Measurements from ENCODE around the gene FAM98B.
A peak's percentile ranks its signal among the peaks of the same experiment; 100 is the strongest.
"Not testable (repeated sequence)": the region's sequence is repeated elsewhere in the genome, so short reads cannot be mapped to it uniquely, and the experiment has no call there.

Gene FAM98B

DNA sequence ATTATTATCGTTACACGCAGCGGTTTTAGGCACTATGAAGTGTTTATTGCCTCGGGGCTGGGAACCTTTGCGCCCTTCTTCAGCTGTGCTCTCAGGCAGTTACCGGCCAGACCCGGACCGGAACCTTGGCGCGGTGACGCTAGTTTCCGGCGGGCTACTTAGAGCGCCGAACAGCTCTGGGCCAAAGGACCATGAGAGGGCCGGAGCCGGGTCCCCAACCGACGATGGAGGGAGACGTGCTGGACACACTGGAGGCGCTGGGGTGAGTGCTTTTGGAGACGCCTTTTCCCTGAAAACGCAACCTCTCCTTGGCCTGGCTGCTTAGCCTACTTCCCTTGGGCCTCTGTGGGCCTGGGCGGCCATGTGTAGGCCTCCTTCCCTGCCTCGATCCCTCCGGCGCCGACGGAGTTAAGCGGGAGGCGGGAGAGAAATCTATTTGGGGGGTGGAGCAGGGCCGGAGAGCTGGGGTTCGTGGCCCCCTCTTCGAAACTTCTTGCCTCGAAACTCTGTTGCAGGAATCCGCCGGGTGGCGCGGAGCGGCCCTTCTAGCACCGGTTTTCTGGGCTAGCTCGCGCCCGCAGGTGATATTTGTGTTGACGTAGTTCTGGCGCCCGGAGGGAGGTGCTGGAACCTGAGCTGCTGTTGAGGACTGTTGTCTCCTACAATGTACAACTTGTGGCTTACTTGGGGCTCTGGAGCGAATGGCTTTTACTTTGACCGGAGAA lies at the start of gene FAM98B:
Gene FAM98B, plus strand, starts transcription at position 157 of the 725 bp plus-strand sequence. Its CDS starts 35 bp downstream, at position 192.
- DNase-seq (ENCODE audit: low read depth in 2 of 2) = peak; percentile 79

GRCh38 chr15:38406436-38406835 lies 47.5 kb upstream of the FAM98B start:
- DNase-seq (ENCODE audit: low read depth in 2 of 2) = no peak

- DNase-seq (ENCODE audit: low read depth in 2 of 2) = no peak
Measured at GRCh38 chr15:38408576-38408975, 45.4 kb upstream of the FAM98B start.

DNA sequence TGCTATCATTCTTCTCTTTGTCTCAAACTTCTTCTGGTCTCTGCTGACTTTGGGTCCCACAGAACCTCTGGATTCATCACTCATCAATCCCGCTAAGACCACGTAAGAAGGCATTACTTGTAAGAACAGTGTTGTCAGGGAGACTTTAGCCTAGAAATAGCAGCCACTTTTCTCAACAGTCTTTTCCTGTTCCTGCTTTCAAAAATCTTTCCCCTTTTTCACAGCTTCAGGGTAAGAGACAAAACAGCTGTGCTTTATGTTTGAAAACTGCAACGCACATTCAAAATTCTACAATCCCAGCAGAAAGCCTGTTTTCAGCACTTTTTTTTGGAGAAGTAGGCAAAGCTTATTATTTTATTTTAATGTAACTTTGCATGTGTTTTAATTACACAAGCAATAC lies 42.0 kb upstream of the FAM98B start:
- no peak for DNase-seq (ENCODE audit: low read depth in 2 of 2)

DNA sequence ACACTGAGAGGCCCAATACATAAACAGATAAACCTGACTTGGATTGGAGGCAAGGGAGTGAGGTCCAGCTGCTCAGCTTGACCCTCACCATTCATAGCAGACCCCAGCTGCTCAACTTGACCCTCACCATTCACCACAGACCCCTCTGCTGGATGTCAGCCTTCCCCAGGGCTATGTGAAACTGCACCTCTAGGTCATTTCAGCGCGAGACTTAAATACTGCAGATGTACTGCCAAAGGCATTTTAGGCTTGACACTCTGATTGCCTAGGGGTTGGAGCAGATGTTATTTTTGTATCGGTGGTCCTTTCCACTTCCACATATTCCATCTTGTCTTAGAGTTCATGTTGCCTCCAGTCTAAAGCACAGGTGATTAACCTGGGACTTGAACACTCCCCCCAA lies 41.5 kb upstream of the FAM98B start:
- no peak for DNase-seq (ENCODE audit: low read depth in 2 of 2)

DNA sequence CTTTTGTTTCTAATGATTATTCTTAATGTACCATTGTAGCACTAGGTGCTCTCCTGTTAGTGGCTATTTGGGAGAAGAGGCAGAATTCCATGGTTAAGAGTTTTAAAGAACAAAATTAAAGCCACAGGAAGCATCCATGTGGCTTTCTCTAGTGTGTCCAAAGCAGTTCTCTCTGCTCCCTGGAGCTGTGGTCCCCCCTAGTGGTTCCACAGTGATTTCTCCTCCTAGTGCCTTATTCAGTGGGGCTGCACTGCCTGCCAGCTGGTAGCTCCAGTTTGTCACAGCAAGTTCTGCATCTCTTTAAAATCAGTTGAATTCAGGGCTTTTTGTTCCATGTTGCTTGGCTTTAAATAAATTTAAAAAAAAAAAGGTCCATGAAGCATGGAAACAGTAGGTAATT lies 39.6 kb upstream of the FAM98B start:
- DNase-seq (ENCODE audit: low read depth in 2 of 2) = no peak

GRCh38 chr15:38421069-38421690 lies 32.7 kb upstream of the FAM98B start:
- no peak for DNase-seq (ENCODE audit: low read depth in 2 of 2)

DNA sequence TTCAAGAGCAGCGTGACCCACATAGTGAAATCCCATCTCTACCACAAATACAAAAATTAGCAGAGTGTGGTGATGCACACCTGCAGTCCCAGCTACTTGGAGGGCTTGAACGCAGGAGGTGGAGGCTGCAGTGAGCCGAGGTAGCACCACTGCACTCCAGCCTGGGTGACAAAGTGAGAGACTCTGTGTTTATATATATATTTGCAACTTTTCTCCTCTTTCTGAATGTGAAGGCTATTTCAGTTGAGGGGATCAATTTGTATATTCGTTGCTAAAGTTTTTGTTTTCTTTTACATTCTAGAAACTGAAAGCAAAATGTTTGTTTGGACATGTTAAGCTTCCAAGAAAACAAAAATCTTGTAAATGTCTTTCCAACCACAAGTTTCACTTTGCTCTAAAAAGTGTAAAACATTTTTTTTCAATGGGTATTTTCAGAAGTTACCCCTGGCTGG lies 29.8 kb upstream of the FAM98B start:
- no peak for DNase-seq (ENCODE audit: low read depth in 2 of 2)

GRCh38 chr15:38425269-38425668 lies 28.7 kb upstream of the FAM98B start:
- DNase-seq (ENCODE audit: low read depth in 2 of 2) = no peak

DNA sequence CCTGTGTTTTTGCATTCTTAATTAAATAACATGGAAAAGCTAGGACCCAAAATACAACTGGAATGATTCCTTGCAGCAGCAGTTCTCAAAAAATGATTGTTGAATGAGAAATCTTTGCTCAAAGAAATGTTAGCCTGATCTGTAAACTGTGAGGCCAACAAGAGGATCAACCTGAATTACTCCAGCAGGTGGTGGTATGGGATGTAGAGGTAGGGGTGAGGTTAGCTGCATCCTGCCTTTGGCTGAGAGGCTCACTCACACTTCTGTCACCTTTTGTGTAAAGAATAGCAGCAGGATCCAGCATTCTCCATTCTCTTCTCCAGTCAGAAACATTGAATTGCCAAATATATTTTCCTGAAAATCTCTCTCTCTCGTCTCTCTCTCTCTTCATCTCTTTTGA lies 26.5 kb upstream of the FAM98B start:
- DNase-seq (ENCODE audit: low read depth in 2 of 2) = no peak

- no peak for DNase-seq (ENCODE audit: low read depth in 2 of 2)
Measured at GRCh38 chr15:38430106-38430760, 23.7 kb upstream of the FAM98B start.

DNA sequence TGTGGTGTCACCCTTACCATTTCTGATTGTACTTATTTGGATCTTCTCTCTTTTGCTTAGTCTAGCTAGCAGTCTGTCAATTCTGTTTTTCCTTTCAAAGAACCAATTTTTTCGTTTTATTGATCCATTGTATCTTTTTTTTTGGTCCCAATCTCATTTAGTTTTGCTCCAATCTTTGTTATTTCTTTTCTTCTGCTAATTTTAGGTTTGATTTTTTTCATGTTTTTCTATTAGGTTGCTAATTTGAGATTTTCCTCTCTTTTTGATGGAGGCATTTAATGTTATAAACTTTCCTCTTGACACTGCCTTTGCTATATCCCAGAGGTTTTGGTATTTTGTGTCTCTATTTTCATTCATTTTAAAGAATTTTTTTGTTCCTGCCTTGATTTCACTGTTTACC lies 16.9 kb upstream of the FAM98B start:
- DNase-seq (ENCODE audit: low read depth in 2 of 2) = no peak

- not testable (repeated sequence) for DNase-seq (ENCODE audit: low read depth in 2 of 2)
Measured at GRCh38 chr15:38437603-38438002, 16.3 kb upstream of the FAM98B start.

DNA sequence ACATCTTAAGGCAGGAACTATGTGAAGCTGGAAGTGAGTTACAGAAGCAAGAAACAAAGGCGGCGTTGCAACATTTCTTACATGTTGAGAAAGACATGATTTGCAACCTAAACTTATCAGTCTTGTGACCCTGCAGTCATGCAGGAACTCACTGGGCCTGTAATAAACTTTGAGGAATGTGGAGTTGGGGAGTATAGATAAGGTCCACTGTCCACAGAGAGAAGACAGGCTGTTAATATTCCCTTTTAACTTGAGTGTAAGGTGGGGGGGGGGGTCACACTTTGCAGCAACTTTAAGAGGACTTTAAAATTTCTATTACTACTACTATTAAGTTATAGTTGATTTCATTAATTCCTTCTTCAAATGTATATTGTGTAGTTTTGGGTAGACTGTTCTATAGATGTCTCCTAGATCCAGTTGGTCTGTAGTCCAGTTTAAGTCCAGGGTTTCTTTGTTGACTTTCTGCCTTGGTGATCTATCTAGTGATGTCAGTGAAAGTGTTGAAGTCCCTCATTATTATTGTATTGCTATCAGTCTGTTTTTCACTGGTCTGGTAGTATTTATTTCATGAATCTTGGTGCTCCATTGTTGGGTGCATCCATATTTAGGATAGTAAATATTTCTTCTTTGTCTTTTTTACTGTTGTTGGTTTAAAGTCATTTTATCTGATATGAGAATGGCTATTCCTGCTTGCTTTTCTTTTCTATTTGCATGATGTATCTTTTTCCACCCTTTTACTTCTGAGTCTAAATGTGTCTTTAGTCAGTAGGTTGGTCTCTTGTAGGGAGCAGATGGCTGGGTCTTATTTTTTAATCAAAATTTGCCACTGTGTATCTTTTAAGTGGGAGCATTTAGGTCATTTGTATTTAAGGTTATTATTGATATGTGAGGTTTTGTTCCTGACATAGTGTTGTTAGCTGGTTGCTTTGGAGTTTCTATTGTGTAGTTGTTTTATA lies 15.6 kb upstream of the FAM98B start:
- DNase-seq (ENCODE audit: low read depth in 2 of 2) = no peak

DNA sequence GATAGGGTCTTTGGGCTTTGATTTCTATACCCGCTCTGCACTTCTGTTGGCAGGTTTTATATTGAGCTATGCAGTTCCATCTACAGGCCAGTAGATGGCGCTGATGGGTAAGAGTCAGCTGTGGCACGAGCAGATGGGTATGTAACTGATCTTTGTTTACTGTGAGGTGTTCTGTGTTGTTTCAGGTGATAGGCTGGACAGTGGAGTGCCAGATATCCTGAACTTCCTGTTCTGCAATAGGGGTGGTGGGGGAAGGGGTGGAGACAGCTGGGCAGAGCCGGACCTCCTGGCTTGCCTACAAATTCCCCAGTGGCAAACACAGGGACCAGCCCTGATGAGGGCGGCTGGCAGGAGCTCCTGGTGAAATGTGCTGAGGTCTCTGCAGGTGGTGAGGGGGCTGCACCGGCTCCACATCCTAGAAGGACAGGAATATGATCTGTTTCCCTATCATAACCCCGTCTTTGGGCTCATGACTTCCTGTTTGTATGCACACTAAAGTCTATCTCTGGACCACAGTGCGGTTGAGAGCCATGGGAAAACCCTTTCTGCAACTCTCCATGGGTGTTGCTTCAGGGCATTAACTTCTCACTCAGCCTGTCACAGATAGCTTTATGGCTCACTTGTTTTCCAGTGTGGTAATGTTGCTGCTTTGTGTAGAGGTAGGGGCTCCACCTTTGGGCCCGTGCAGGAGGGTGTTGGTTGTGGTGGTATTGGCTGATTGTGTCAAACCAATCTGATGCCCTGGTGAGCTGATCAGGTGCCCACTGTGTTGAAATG lies 13.4 kb upstream of the FAM98B start:
- no peak for DNase-seq (ENCODE audit: low read depth in 2 of 2)

- no peak for DNase-seq (ENCODE audit: low read depth in 2 of 2)
Measured at GRCh38 chr15:38441130-38441519, 12.8 kb upstream of the FAM98B start.

GRCh38 chr15:38454696-38455090 lies 766 bp downstream of the FAM98B start:
- DNase-seq (ENCODE audit: low read depth in 2 of 2) = no peak

- DNase-seq (ENCODE audit: low read depth in 2 of 2) = no peak
Measured at GRCh38 chr15:38455092-38455491, 1.2 kb downstream of the FAM98B start.

- no peak for DNase-seq (ENCODE audit: low read depth in 2 of 2)
Measured at GRCh38 chr15:38458646-38459045, 4.7 kb downstream of the FAM98B start.

DNA sequence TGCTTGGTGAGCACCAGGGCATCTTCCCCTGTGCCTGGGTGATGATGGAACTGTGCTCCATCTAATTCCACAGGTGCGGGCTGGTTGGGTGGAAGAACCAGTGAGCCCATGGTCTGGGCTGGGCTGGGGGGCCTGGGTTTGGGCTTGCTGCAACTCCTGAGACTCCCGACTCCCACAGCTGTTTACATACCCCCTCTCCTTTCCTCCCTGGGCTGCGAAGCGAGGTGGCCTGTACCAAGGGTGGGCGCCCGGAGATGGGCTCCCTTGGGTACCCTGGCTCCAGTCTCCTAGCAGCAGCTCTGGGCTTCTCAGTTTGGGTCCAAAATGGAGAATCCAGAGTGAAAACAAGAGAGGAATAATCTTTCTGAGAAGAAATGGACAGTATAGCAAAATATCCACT lies 5.6 kb downstream of the FAM98B start:
- DNase-seq (ENCODE audit: low read depth in 2 of 2) = no peak

- DNase-seq (ENCODE audit: low read depth in 2 of 2) = no peak
Measured at GRCh38 chr15:38460543-38460942, 6.6 kb downstream of the FAM98B start.
